Measurements from ENCODE around the gene NDNF. TPM values are rescaled to one million over a fixed set of nuclear protein-coding genes. Genes with fewer than 3 reads are reported as not detected.

The NDNF gene
- polyA plus RNA-seq, 4 donors: 57.9 to 72.5 (median 63.6) TPM

DNA sequence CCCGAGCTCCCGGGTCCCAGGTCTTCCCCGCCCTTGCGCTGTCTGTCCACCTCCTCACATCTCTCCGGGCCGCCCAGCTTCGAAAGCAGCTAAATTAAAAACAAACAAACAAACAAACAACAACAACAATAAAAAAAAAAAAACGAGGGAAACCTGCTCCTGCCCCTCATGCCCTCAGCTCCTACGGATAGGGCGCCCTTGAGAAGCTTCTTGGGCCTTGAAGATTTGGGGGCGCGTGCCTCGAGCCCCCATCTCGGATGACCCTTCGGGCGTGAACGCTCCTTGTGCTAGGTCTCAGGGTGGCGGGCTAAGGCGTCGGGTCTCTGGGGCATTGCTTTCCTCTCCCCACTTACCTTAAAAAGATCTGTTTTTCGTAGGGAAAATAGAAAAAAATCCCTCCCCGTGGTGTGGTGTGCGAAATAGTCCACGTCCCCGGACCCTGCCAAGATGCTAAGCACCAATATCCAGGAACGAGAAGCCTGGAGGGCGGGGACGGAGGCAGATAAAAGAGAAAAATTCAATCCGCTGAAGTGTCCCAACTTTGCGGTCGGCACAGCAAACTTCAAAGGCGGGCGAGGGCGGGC, 603 bp downstream of the NDNF start:
- no peak for DNase-seq (ENCODE audit: low read depth in 4 of 4, low spot score in 2 of 4)

DNA sequence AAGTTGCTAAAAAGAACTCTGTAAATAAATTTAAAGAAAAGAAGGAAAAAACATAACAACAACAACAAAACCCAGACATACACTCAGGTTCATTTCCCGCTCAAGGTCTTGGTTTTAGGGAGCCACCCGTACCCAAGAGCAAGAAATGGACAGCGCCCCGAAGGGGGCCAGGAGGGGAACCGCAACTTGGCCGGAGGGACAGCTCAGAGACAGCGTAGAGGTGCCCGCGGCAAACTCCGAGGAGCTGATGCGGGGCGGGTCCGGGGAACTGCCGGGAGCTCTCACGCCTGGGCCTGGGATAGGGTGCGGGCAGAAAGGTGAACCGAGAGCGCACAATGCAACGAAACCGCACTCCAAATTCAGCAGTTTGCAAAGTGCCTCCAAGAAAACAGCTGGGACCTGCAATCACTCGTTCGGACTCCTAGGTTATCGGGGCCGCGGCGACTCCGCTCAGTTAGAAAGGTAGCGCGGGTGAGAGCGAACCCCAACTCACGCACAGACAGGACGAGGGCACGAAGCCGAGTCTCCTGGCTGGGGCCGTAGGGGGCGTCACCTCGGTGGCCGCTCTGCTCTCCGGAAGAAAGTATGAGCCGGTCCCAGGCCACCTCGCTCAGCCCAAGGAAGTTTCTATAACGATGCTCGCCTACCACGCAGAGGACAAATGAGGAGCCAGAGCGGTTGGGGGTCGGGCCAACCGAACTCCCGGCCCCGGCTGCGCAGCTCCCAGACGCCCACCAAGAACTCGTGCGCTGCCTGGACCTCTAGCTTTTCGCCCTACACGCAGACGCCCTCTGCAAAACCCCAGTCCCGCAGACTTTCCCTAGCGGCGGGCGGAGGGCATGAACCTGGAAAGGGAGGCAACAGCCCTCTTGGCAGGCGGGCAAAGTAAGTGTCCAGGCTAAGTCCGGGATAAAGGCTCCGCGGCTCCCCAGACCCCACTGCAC, 1.4 kb downstream of the NDNF start:
- DNase-seq (ENCODE audit: low read depth in 4 of 4, low spot score in 2 of 4): peak in 1 of 4 donors; percentile 33

DNA sequence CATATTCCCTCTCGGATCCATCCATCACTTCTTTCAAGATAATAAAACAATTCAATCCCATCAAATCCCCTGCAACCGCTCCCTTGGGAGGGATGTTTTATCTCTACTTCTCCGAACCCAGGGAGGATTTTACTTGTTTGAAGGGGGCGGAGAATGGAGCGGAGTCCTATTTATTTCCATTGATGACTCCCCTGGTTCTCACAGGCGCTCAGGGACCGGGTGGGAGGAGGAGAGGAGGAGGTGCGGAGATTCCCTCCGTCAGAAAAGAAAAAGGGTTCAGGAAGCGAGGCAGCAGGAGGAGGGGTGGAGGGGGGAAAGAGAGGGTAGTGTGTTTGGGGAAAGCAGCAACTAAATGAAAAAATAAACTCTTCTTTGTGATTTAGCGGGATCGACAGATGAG, 2.1 kb downstream of the NDNF start:
- peak in 1 of 4 donors; percentile 15 for DNase-seq (ENCODE audit: low read depth in 4 of 4, low spot score in 2 of 4)

DNA sequence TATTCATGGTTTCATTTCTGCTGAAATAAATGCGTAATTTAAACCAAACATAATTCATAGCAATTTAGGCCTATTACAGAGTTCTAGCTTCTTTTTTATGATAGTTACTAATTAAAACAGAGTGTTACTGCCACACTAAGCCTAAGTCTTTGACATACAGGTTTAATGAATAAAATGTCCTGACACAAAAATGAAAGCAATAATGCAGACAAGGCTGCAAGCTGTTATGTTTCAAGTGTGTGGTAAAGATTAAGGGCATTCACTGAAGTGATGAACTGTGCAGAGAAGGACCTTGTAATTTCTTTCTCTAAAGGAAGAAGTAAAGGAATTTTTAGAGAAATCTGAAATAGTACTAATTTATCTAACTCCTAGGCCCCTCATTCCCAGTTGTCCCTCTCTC, 2.9 kb downstream of the NDNF start:
- no peak for DNase-seq (ENCODE audit: low read depth in 4 of 4, low spot score in 2 of 4)

DNA sequence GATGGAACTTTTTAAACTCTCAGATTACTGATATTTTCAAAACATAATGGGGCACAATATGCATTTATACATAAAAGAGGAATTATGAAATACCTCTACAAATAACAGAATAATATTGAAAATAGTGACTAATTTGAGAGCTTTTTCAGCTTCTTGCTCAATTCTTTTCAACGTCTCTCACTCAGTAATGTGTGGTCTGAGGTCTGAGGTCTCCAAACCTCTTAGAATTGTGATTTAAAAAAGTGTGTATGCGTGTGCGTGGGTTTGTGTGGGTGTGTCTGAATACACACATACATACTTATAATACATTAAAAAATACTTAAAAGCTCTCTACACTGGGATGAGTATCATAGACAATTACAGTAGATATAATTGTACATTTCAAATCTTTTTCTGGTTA, 7.9 kb downstream of the NDNF start:
- DNase-seq (ENCODE audit: low read depth in 4 of 4, low spot score in 2 of 4): no peak

DNA sequence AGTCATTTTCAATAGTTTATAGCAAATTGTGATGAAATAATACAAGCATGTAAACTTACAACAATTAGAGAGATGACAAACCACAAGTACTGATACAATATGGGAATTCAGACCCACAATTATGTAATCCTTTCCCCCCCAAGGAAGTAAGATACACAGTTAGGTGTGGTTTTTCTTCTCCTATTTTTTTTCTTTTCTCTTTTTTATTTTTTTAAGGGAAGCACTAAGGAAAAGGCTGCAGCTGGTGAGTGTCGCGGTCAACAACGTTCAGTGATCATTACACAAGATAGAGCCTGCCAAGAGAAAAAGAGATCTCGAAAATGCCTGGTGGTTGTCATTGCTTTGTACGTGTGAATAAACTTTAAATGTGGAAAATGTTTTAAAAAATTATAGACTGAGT, 9.8 kb downstream of the NDNF start:
- no peak for DNase-seq (ENCODE audit: low read depth in 4 of 4, low spot score in 2 of 4)

DNA sequence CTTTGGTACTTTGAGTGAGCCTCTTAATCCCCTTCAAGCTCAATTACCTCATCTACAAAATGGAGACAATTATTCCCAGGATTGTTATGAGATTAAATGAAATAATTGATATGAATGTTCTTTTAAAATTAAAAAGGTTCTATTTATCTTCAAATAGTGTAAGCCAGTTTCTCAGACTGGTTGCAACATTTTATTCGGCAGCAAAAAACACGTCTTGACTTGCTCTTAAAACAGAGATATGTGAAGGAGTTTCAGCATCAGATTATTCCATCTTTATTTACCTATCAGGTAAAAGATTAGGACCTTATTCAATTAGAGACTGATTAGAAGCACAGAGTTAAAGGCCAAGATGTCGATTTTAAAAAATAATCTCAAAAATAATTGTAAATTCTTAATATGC, 10.5 kb downstream of the NDNF start:
- no peak for DNase-seq (ENCODE audit: low read depth in 4 of 4, low spot score in 2 of 4)

DNA sequence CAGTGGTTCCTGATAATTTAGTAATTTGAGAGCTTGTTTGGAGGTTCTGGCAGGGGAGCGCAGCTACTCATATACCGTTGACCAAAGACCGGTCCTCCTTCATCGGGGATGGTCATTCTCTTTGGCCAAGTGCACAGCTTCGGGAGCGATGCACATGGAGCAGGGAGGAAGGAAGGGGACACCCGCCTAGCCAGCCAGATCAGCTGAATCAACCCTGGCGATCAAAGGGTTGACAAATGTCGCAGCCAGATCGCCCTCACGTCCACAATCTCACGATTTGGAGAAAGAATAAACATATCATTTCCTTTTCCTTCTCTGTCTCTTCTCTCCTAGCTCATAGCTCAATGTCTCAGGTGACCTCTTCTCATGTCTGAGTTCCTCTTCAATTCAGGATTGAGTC, 11.1 kb downstream of the NDNF start:
- no peak for DNase-seq (ENCODE audit: low read depth in 4 of 4, low spot score in 2 of 4)

DNA sequence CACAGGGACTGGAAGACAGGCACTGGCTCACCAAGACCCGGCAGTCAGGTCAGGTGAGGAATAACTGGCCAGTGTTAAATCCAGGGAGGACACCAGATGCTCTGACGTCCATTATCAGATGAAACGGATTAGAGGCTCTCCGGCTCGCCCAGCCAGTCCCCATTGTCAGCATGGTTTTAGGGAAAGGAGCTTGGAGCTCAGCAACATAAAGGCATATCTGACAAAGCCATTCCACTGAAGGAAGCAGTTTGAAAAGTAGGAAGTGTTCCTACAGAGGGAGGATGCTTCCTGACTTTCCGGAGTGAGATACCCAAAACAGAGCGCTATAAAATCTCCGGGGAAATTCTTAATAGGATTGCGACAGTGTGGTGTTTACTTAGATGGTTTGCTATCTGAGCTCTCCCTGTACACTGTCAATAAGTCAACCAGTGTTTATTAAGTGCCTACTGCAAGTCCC, 14.8 kb downstream of the NDNF start:
- DNase-seq (ENCODE audit: low read depth in 4 of 4, low spot score in 2 of 4): no peak

DNA sequence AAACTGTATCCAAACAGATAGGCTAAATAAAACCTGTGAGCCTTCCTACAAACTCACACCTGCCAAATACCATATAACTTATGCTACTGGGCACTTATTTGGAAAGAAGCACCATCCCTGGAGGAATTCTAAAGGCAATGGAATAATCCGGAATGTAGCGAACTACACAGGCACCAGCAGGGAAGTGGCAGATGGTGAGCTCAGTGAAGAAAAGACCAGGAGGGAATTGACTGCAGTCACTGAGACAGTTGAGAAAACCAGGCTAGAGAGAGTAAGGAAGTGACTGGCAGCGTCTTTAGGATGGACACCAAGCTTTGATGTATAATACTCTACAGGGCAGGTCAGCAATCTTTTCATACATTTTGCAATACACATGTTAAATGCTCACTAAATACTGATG, 16.3 kb downstream of the NDNF start:
- no peak for DNase-seq (ENCODE audit: low read depth in 4 of 4, low spot score in 2 of 4)

DNA sequence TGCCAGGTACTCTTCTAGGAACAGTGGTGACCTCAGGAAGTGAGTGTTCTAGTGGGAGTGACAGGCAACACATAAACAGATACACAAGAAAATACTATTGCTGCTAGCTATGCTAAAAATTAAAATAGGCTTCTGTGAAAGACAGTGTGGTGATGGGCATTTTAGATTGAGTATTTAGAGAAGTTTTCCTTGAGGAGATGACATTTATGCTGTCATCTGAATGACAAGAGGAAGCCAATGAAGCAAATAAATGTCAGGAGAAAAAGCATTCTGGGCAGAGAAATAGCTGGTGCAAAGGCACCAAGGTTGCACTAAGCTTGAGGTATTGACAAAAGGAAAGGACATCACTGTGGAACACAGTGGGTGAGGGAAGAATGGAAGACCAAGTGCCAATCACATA, 18.0 kb downstream of the NDNF start:
- no peak for DNase-seq (ENCODE audit: low read depth in 4 of 4, low spot score in 2 of 4)

DNA sequence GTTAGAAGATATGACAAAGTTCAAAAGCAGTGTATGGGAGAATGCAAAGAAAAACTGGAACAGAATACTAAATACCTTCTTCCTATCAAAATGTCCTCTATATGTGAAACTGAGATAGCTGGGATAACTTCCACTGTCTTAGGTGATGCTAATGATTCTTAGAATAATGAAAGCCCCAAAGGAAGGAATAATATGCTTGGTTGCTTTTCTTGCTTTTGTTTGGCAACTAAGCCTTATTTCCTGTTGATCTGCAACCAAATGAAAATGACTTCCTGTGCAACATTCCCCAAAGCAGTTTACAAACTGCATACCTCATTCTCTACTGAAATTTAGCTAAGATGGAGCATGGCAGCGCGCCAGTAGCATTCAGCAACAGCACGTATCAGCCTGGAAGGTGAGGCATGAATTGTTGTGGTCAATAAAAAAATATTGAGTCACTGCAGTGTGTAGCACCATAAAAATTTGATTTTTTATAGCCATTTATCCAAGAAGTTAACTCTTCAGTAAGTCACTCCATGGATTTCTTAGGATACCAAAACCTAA, 18.7 kb downstream of the NDNF start:
- no peak for DNase-seq (ENCODE audit: low read depth in 4 of 4, low spot score in 2 of 4)

DNA sequence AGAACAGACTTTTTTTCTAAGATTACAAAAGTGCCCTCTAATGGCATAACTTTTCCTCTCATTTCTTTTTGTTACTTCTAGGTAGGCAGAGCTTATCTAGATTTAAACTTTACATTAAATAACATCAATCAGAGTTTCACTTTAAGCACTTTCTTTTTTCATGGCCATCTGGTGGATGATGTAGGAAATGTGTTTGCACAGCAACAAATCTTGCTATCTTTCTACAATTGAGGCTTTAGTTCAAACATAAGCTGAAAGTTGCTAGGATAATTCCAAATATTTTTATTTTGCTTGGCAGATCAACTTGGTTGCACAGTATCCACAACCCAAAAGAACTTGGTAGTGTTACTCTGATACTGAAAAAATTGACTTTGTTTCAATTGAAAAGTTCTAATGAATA, 22.0 kb downstream of the NDNF start:
- peak in 1 of 4 donors; percentile 24 for DNase-seq (ENCODE audit: low read depth in 4 of 4, low spot score in 2 of 4)

DNA sequence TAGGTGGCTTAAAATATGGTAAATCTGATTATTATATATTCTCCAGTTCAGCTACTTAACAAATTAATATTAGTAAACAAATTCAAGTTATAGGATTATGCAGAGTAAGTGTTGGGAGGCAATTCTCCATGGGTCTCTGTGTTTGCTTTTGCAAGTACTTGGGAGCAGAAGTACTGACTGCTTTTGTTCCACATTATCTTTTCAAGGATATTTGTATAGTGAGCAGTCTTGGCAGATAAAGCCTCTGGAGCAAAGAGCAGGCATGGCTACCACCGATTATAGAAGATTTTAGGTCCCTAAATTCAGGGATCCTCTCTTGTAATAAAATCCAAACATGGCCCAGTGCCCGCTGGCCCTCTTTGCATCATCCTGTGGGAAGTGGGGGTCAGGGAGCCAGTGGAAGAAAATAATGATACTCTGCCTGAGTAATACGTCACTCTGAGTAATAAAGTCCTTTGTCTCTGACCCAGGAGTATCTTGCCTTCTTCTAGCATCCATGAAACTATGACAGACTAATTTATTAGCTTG, 23.2 kb downstream of the NDNF start:
- DNase-seq (ENCODE audit: low read depth in 4 of 4, low spot score in 2 of 4): no peak

DNA sequence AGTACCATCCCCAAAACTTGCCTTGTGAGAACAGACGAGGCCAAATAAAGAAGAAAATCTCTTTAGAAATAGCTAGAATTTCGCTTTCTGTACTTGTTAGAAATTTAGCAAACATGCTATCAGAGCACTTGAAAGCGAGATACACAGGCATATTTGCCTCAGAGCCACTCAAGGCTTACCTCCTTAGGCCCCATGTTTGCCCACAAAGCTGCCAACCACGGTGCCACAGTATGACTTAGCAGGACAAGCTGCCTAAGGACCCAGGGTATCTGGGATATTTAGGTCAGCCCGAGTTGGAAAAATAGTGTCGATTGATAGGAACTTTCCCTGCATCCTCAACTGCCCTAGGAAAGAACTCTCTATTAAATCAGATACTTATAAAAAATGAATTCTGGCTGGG, 24.2 kb downstream of the NDNF start:
- no peak for DNase-seq (ENCODE audit: low read depth in 4 of 4, low spot score in 2 of 4)

DNA sequence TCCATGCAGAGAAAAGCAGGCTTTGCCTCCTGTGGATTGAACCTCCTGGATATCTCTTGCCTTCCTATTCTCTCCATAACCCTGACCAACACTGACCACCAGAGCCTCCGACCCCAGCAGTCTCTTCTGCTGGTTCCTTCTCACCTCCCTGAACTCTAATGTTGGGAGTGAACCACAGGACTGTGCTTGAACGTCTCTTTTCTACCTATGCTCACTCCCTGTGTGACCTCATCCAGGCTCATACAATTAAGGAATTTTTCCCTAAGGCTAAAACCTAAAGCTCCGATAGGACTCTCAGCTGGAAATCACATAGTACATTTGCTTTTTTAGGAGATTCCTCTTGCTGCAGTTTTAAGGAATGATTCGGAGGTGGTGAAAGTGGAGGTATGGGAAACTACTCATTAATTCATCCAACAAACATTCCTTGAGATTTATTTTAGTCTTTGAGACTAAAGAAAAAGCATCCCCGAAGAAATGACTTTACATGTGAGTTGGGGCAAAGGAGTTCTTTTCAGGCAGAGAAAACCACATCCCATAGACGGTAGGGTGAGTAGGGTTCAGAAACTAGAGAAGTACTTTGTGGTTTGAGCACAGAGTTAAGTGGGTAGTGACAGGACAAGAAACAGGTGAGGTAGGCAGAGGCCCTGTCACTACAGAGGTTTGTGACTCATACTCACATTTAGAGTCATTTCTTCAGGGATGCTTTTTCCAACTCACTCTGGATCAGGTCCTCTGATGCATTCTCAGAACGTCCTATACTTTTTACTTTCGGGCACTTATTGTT, 30.8 kb downstream of the NDNF start:
- no peak for DNase-seq (ENCODE audit: low read depth in 4 of 4, low spot score in 2 of 4)

DNA sequence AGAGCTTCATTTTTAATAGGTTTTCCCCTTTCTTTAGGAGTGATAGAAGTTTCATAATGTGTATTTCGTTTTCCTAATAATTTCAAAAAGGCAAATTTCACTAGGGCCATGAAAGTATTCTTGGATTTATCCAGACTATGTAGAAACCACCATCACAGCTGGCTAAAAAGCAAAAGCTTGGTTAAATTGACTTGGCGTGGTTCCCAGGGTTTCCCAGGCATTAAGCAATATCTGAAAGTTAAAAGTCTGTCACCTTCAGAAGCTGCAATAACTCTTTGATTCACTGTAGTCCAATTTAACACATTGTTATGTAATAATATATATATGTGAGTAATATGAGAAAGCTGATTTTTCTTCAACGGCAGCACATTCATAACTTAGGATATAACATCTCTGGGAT, 38.3 kb downstream of the NDNF start:
- no peak for DNase-seq (ENCODE audit: low read depth in 4 of 4, low spot score in 2 of 4)

DNA sequence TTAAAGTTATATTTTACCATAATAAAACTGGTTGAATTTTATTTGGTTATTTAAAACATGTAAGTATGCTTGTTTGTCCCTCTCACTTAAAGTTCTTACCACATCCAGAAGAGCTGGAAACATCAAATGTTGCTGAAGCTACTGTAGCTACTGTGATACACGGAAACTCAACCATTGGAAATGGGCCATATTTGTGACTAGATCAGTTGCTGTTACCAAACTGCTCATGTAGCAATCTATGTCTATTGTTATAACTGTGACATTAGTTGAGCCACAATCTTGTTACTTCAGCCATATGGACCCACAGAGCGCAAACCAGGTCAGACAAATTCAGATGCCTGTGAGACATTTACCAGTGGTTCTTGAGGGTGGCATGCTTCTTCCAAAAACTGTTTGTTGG, 41.6 kb downstream of the NDNF start:
- DNase-seq (ENCODE audit: low read depth in 4 of 4, low spot score in 2 of 4): no peak

DNA sequence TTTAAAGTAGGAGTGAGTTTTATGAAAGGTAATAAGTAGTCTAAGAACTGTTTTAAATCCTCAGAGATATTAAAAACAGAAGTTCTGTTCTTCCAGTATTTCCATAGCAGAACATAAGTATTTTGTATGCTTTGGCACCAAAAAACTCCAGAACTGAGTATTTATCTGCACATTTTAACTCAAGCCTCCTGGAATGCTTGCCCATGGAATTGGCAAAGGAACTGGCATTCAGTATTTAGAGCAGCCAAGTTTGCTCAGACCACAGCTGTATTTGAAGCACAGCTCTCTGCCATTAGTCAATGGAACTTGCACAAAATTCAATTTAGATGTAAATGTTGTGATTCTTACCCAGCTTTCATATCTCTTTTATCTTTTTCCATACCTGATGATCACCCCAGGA, 42.2 kb downstream of the NDNF start:
- DNase-seq (ENCODE audit: low read depth in 4 of 4, low spot score in 2 of 4): no peak

DNA sequence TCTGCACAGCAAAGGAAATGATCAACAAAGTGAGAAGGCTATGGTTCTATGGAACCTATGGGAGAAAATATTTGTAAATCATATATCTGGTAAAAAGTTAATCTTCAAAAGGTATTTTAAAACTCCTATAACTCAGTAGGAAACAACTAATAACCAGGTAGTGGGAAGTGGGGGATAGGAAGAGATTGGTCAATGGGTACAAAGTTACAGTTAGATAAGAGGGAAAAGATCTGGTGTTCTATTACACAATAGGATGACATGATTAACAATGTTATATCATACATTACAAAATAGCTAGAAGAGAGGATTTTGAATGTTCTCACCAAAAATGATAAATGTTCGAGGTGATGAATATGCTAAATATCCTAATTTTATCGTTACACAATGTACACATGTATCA, 46.3 kb downstream of the NDNF start:
- no peak for DNase-seq (ENCODE audit: low read depth in 4 of 4, low spot score in 2 of 4)

DNA sequence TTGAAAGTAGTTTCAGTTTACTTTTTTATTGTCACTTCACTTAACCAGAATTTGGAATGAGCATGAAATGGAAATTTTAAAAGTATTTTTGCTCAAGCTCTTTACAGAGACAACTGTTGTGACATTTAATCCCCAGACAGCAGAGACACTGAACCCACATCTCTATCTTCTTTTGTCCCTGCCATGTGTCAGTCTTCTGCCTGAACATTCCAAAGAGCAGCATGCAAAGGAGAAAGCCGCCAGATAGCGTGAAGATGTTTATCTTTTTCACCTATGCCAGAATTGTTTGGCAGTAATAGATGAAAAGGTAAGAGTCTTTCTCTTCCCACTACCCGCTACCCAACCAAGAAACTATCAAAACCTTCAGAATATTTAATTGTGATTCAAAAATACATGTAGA, 46.8 kb downstream of the NDNF start:
- no peak for DNase-seq (ENCODE audit: low read depth in 4 of 4, low spot score in 2 of 4)
